HG03378 (cell line): ENCODE measurements around the gene KDM1A.
"Not testable (repeated sequence)": the region's sequence is repeated elsewhere in the genome, so short reads cannot be mapped to it uniquely, and the experiment has no call there.

Experiments
- ATAC-seq: cut with Tn5 transposase; IDR thresholded peaks from one replicate; pipeline ENCODE4 v1.9.1; 2021; ENCODE audit warnings: mild to moderate bottlenecking, moderate library complexity; ENCODE audit not compliant: unreplicated experiment

KDM1A gene

GRCh38 chr1:23019094-23019862 lies at the start of gene KDM1A:
TSS of gene KDM1A (plus strand) at chr1:23019468. CDS start at chr1:23019597, 129 bp downstream.
- ATAC-seq: peak; percentile 73

GRCh38 chr1:22970096-22970495 lies 49.2 kb upstream of the KDM1A start:
- ATAC-seq: no peak

GRCh38 chr1:22971161-22971560 lies 48.1 kb upstream of the KDM1A start:
- ATAC-seq: no peak

GRCh38 chr1:22971611-22972405 lies 47.5 kb upstream of the KDM1A start:
- ATAC-seq: no peak

GRCh38 chr1:22972760-22973159 lies 46.5 kb upstream of the KDM1A start, which contains the start of gene LACTBL1:
TSS of gene LACTBL1 (minus strand) at chr1:22972866. CDS start at chr1:22972316, 550 bp downstream.
- ATAC-seq: no peak

GRCh38 chr1:22975694-22976093 lies 43.6 kb upstream of the KDM1A start:
- ATAC-seq: no peak

GRCh38 chr1:22976127-22976460 lies 43.2 kb upstream of the KDM1A start:
- no peak for ATAC-seq

GRCh38 chr1:22976461-22977243 lies 42.6 kb upstream of the KDM1A start:
- peak; percentile 47 for ATAC-seq

- ATAC-seq: no peak
Measured at GRCh38 chr1:22978299-22978698, 41.0 kb upstream of the KDM1A start.

- ATAC-seq: not testable (repeated sequence)
Measured at GRCh38 chr1:22980471-22980790, 38.8 kb upstream of the KDM1A start.

GRCh38 chr1:22983944-22984343 lies 35.3 kb upstream of the KDM1A start:
- ATAC-seq: no peak

GRCh38 chr1:22992384-22992783 lies 26.9 kb upstream of the KDM1A start:
- ATAC-seq: not testable (repeated sequence)

GRCh38 chr1:22993220-22993795 lies 26.0 kb upstream of the KDM1A start:
- ATAC-seq: not testable (repeated sequence)

GRCh38 chr1:22995774-22996173 lies 23.5 kb upstream of the KDM1A start:
- no peak for ATAC-seq

- ATAC-seq: not testable (repeated sequence)
Measured at GRCh38 chr1:22997528-22997927, 21.7 kb upstream of the KDM1A start.

GRCh38 chr1:23000133-23000532 lies 19.1 kb upstream of the KDM1A start:
- not testable (repeated sequence) for ATAC-seq

- ATAC-seq: not testable (repeated sequence)
Measured at GRCh38 chr1:23002218-23002617, 17.1 kb upstream of the KDM1A start.

GRCh38 chr1:23004112-23004511 lies 15.2 kb upstream of the KDM1A start:
- ATAC-seq: no peak

- not testable (repeated sequence) for ATAC-seq
Measured at GRCh38 chr1:23004769-23005168, 14.5 kb upstream of the KDM1A start.

GRCh38 chr1:23007106-23007505 lies 12.2 kb upstream of the KDM1A start:
- ATAC-seq: no peak

GRCh38 chr1:23008901-23009300 lies 10.4 kb upstream of the KDM1A start:
- no peak for ATAC-seq
